Central memory CD8-positive, alpha-beta T cell (primary cell): ENCODE measurements around the gene PYROXD2.

Experiments
- ATAC-seq: fragments of 150-1000 bp; cut with Tn5 transposase; replicated peaks from 2 replicates; pipeline ENCODE4 v1.10.0; 2022; ENCODE audit warnings: mild to moderate bottlenecking, moderate FRiP score, moderate number of reproducible peaks; ENCODE audit not compliant: poor library complexity, severe bottlenecking; ENCODE audit errors: extremely low read depth
- DNase-seq, 2 donors: peaks; one replicate each; pipeline ENCODE4 v3.0.0; 2021; ENCODE audit warnings: low spot score in 2 of 2
- H3K27ac Mint-ChIP-seq: one replicate; pipeline ENCODE4 v1.8.0; 2022; ENCODE audit warnings: low read depth, mild to moderate bottlenecking, moderate library complexity, mixed read lengths
- H3K27me3 Mint-ChIP-seq: one replicate; pipeline ENCODE4 v1.8.0; 2022; ENCODE audit warnings: mixed read lengths
- H3K36me3 Mint-ChIP-seq: one replicate; pipeline ENCODE4 v1.8.0; 2022; ENCODE audit warnings: mild to moderate bottlenecking, moderate library complexity, mixed read lengths; ENCODE audit not compliant: insufficient read depth
- H3K4me1 Mint-ChIP-seq: one replicate; pipeline ENCODE4 v1.8.0; 2022; ENCODE audit warnings: mixed read lengths
- H3K4me3 Mint-ChIP-seq: one replicate; pipeline ENCODE4 v1.8.0; 2022; ENCODE audit warnings: mild to moderate bottlenecking, moderate library complexity, mixed read lengths
- H3K9me3 Mint-ChIP-seq: one replicate; pipeline ENCODE4 v1.8.0; 2022; ENCODE audit warnings: mixed read lengths

The PYROXD2 gene

GRCh38 chr10:98338896-98339295, 76.1 kb downstream of the PYROXD2 start:
- peaks cover 22% of the 10 kb centered on the region for H3K4me1 Mint-ChIP-seq
- ATAC-seq (no peak), DNase-seq (no peak)
- H3K27me3 Mint-ChIP-seq: peaks cover under 1% of the 10 kb centered on the region
- H3K9me3 Mint-ChIP-seq: no peaks in the 10 kb centered on the region
- no peak overlapping the region for H3K27ac Mint-ChIP-seq
- H3K4me3 Mint-ChIP-seq: no peak overlapping the region
- no peaks in the 10 kb centered on the region for H3K36me3 Mint-ChIP-seq

DNA sequence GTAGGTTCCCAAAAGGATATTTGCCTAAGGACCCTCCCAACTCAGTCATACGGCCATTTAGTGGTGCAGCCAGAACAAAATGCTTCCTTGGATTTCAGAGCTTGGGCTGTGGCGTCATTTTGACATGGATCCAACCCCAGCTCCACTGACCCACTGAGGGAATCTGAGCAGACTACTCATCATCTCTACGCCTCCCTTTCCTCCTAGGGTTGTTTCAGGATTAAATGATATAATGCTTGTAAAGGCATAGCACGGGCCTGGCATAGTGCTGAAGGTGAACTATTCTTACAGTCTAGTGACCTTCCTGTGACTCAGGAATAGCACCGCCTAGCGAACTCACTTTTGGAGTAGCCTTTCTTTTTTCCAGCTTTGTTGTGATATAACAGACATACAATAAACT, 76.7 kb downstream of the PYROXD2 start:
- Mint-ChIP-seq H3K4me3 (no peak overlapping the region), H3K4me1 (peaks cover 22% of the 10 kb centered on the region), H3K27ac (no peak overlapping the region), H3K36me3 (no peaks in the 10 kb centered on the region), H3K27me3 (no peaks in the 10 kb centered on the region), H3K9me3 (no peaks in the 10 kb centered on the region)
- no peak for ATAC-seq
- no peak for DNase-seq

GRCh38 chr10:98337484-98337883, 77.5 kb downstream of the PYROXD2 start:
- H3K9me3 Mint-ChIP-seq: no peaks in the 10 kb centered on the region
- H3K36me3 Mint-ChIP-seq: no peaks in the 10 kb centered on the region
- DNase-seq (no peak), ATAC-seq (no peak)
- no peak overlapping the region for H3K4me3 Mint-ChIP-seq
- H3K4me1 Mint-ChIP-seq: peaks cover 22% of the 10 kb centered on the region
- H3K27me3 Mint-ChIP-seq: no peaks in the 10 kb centered on the region
- H3K27ac Mint-ChIP-seq: no peak overlapping the region
